ENCODE data around the gene TBC1D32. TPM values are rescaled to one million over a fixed set of nuclear protein-coding genes. Genes with fewer than 3 reads are reported as not detected.
"Not testable (repeated sequence)": the region's sequence is repeated elsewhere in the genome, so short reads cannot be mapped to it uniquely, and the experiment has no call there.

The TBC1D32 gene
- total RNA-seq, 5 donors from 2014 or later (not counting 1 experiment from before 2014, with no cell fraction given) = 8.2 to 20.2 (median 10.7) TPM

GRCh38 chr6:121339639-121340226 is 5.5 kb upstream of the TBC1D32 start:
- no peaks in the 10 kb centered on the region for H3K9me3 ChIP-seq
- Mint-ChIP-seq H3K27ac (no peak overlapping the region), H3K36me3 (no peaks in the 10 kb centered on the region), H3K4me3 (no peak overlapping the region), H3K4me1 (peaks cover 5 to 10% (median 9%) of the 10 kb centered on the region in 3 donors), H3K27me3 (peaks cover 15 to 22% of the 10 kb centered on the region in 2 donors), H3K9me3 (no peaks in the 10 kb centered on the region)
- H3K4me3 ChIP-seq (ENCODE audit: control insufficient read depth in 1 of 2, extremely low read depth in 1 of 2, low read length in 1 of 2) = no peak overlapping the region
- CTCF ChIA-PET = no interaction called here
- DNase-seq (no peak), ATAC-seq (replicated peaks in 1 of 4) (no peak)
- H3K27ac ChIP-seq (ENCODE audit: low read length) = no peak overlapping the region
- no peaks in the 10 kb centered on the region for H3K36me3 ChIP-seq (ENCODE audit: control insufficient read depth in 2 of 2, extremely low read depth in 1 of 2, insufficient read depth in 1 of 2, low read length in 1 of 2)
- 90% methylated on average over 9 of the region's 12 CpGs for WGBS (ENCODE audit: insufficient coverage)
- H3K4me1 ChIP-seq (ENCODE audit: control insufficient read depth in 1 of 2, extremely low read depth in 1 of 2, insufficient read depth in 2 of 2, low read length in 2 of 2) = peaks cover 5% of the 10 kb centered on the region in 2 experiments
- POLR2A ChIA-PET = no interaction called here
- peaks cover 2 to 5% of the 10 kb centered on the region in 2 experiments for H3K27me3 ChIP-seq (replicated peaks in 1 of 2; ENCODE audit: control insufficient read depth in 2 of 2, extremely low read depth in 1 of 2, insufficient read depth in 2 of 2, low read length in 1 of 2)

GRCh38 chr6:121338956-121339355 is 4.7 kb upstream of the TBC1D32 start:
- peaks cover 2 to 5% of the 10 kb centered on the region in 2 experiments for H3K27me3 ChIP-seq (replicated peaks in 1 of 2; ENCODE audit: control insufficient read depth in 2 of 2, extremely low read depth in 1 of 2, insufficient read depth in 2 of 2, low read length in 1 of 2)
- no peak overlapping the region for H3K4me3 Mint-ChIP-seq
- H3K9me3 ChIP-seq = no peaks in the 10 kb centered on the region
- no CpG with 5 or more reads among the region's 2 CpGs for WGBS (ENCODE audit: insufficient coverage)
- ChIA-PET CTCF (no interaction called here), POLR2A (no interaction called here)
- no peaks in the 10 kb centered on the region for H3K9me3 Mint-ChIP-seq
- ATAC-seq (replicated peaks in 1 of 4) (no peak), DNase-seq (no peak)
- H3K4me1 ChIP-seq (ENCODE audit: control insufficient read depth in 1 of 2, extremely low read depth in 1 of 2, insufficient read depth in 2 of 2, low read length in 2 of 2) = peaks cover 5 to 8% of the 10 kb centered on the region in 2 experiments
- H3K4me3 ChIP-seq (ENCODE audit: control insufficient read depth in 1 of 2, extremely low read depth in 1 of 2, low read length in 1 of 2) = no peak overlapping the region
- H3K27me3 Mint-ChIP-seq = peaks cover 14 to 22% of the 10 kb centered on the region in 2 donors
- H3K36me3 Mint-ChIP-seq = no peaks in the 10 kb centered on the region
- no peak overlapping the region for H3K27ac Mint-ChIP-seq
- H3K36me3 ChIP-seq (ENCODE audit: control insufficient read depth in 2 of 2, extremely low read depth in 1 of 2, insufficient read depth in 1 of 2, low read length in 1 of 2) = no peaks in the 10 kb centered on the region
- peaks cover 9 to 16% (median 15%) of the 10 kb centered on the region in 3 donors for H3K4me1 Mint-ChIP-seq
- no peak overlapping the region for H3K27ac ChIP-seq (ENCODE audit: low read length)

- H3K9me3 Mint-ChIP-seq = no peaks in the 10 kb centered on the region
- H3K4me3 Mint-ChIP-seq = no peak overlapping the region
- DNase-seq = no peak
- no peaks in the 10 kb centered on the region for H3K36me3 ChIP-seq (ENCODE audit: control insufficient read depth in 2 of 2, extremely low read depth in 1 of 2, insufficient read depth in 1 of 2, low read length in 1 of 2)
- no peaks in the 10 kb centered on the region for H3K36me3 Mint-ChIP-seq
- H3K4me1 ChIP-seq (ENCODE audit: control insufficient read depth in 1 of 2, extremely low read depth in 1 of 2, insufficient read depth in 2 of 2, low read length in 2 of 2) = peaks cover 5 to 14% of the 10 kb centered on the region in 2 experiments
- H3K4me1 Mint-ChIP-seq = peaks cover 10 to 19% (median 17%) of the 10 kb centered on the region in 3 donors
- H3K9me3 ChIP-seq = no peaks in the 10 kb centered on the region
- no peak for ATAC-seq (replicated peaks in 1 of 4)
- peaks cover 14 to 22% of the 10 kb centered on the region in 2 donors for H3K27me3 Mint-ChIP-seq
- no peak overlapping the region for H3K4me3 ChIP-seq (ENCODE audit: control insufficient read depth in 1 of 2, extremely low read depth in 1 of 2, low read length in 1 of 2)
- no peak overlapping the region for H3K27ac ChIP-seq (ENCODE audit: low read length)
- WGBS (ENCODE audit: insufficient coverage) = no CpG with 5 or more reads among the region's 1 CpG
- POLR2A ChIA-PET = no interaction called here
- H3K27ac Mint-ChIP-seq = no peak overlapping the region
- H3K27me3 ChIP-seq (replicated peaks in 1 of 2; ENCODE audit: control insufficient read depth in 2 of 2, extremely low read depth in 1 of 2, insufficient read depth in 2 of 2, low read length in 1 of 2) = peaks cover 2 to 5% of the 10 kb centered on the region in 2 experiments
- CTCF ChIA-PET = no interaction called here
These were observed 4.1 kb upstream of the TBC1D32 start for GRCh38 chr6:121338366-121338765.

GRCh38 chr6:121335087-121336008 is 1.1 kb upstream of the TBC1D32 start:
- DNase-seq = peak in 1 of 35 experiments; percentile 3
- CTCF ChIA-PET = no interaction called here
- no peak for ATAC-seq (replicated peaks in 1 of 4)
- H3K4me3 ChIP-seq (ENCODE audit: control insufficient read depth in 1 of 2, extremely low read depth in 1 of 2, low read length in 1 of 2) = peak overlapping the region; percentile 88 to 95
- peak overlapping the region; percentile 99 for H3K27ac ChIP-seq (ENCODE audit: low read length)
- H3K36me3 Mint-ChIP-seq = no peaks in the 10 kb centered on the region
- no peaks in the 10 kb centered on the region for H3K36me3 ChIP-seq (ENCODE audit: control insufficient read depth in 2 of 2, extremely low read depth in 1 of 2, insufficient read depth in 1 of 2, low read length in 1 of 2)
- peaks cover 0 to 5% of the 10 kb centered on the region in 2 experiments for H3K27me3 ChIP-seq (replicated peaks in 1 of 2; ENCODE audit: control insufficient read depth in 2 of 2, extremely low read depth in 1 of 2, insufficient read depth in 2 of 2, low read length in 1 of 2)
- H3K27me3 Mint-ChIP-seq = peaks cover 5 to 7% of the 10 kb centered on the region in 2 donors
- POLR2A ChIA-PET = interaction anchor here in 1 of 2 donors (0.7 kb wide), 1 partner anchor 11 kb away, joined by 3 read pairs; no protein-coding TSS in a partner anchor
- no peaks in the 10 kb centered on the region for H3K9me3 ChIP-seq
- peak overlapping the region; percentile 90 to 97 (median 91) for H3K4me3 Mint-ChIP-seq
- peaks cover 5 to 17% of the 10 kb centered on the region in 2 experiments for H3K4me1 ChIP-seq (ENCODE audit: control insufficient read depth in 1 of 2, extremely low read depth in 1 of 2, insufficient read depth in 2 of 2, low read length in 2 of 2)
- peak overlapping the region; percentile 99 for H3K27ac Mint-ChIP-seq
- H3K4me1 Mint-ChIP-seq = peaks cover 34 to 40% (median 40%) of the 10 kb centered on the region in 3 donors
- no peaks in the 10 kb centered on the region for H3K9me3 Mint-ChIP-seq
- 73% methylated on average over 7 of the region's 13 CpGs for WGBS (ENCODE audit: insufficient coverage)

- H3K9me3 ChIP-seq; CTCF ChIA-PET; H3K36me3 ChIP-seq (ENCODE audit: control insufficient read depth in 2 of 2, extremely low read depth in 1 of 2, insufficient read depth in 1 of 2, low read length in 1 of 2); ATAC-seq (replicated peaks in 1 of 4); H3K36me3 Mint-ChIP-seq; H3K27me3 ChIP-seq (replicated peaks in 1 of 2; ENCODE audit: control insufficient read depth in 2 of 2, extremely low read depth in 1 of 2, insufficient read depth in 2 of 2, low read length in 1 of 2); H3K27me3 Mint-ChIP-seq; H3K9me3 Mint-ChIP-seq; POLR2A ChIA-PET: not testable (repeated sequence)
- Histone ChIP-seq H3K27ac (ENCODE audit: low read length) (peak overlapping the region; percentile 99), H3K4me3 (ENCODE audit: control insufficient read depth in 1 of 2, extremely low read depth in 1 of 2, low read length in 1 of 2) (peak overlapping the region; percentile 88 to 95), H3K4me1 (ENCODE audit: control insufficient read depth in 1 of 2, extremely low read depth in 1 of 2, insufficient read depth in 2 of 2, low read length in 2 of 2) (peaks cover 5 to 17% of the 10 kb centered on the region in 2 experiments)
- Mint-ChIP-seq H3K4me1 (peaks cover 35 to 40% (median 40%) of the 10 kb centered on the region in 3 donors), H3K4me3 (peak overlapping the region; percentile 90 to 97 (median 91)), H3K27ac (peak overlapping the region; percentile 36 to 99)
- DNase-seq = peak in 3 of 35 experiments; percentile 3 to 4 (median 4)
- 100% methylated on average over 2 of the region's 28 CpGs for WGBS (ENCODE audit: insufficient coverage)
These were observed 586 bp downstream of the TBC1D32 start for GRCh38 chr6:121333694-121334093.

- Mint-ChIP-seq H3K4me3 (peak overlapping the region; percentile 90 to 97 (median 91)), H3K4me1 (peaks cover 35 to 40% (median 40%) of the 10 kb centered on the region in 3 donors), H3K27me3 (no peaks in the 10 kb centered on the region), H3K36me3 (no peaks in the 10 kb centered on the region), H3K9me3 (no peaks in the 10 kb centered on the region), H3K27ac (peak overlapping the region; percentile 36 to 60)
- Histone ChIP-seq H3K9me3 (no peaks in the 10 kb centered on the region), H3K36me3 (ENCODE audit: control insufficient read depth in 2 of 2, extremely low read depth in 1 of 2, insufficient read depth in 1 of 2, low read length in 1 of 2) (no peaks in the 10 kb centered on the region), H3K27ac (ENCODE audit: low read length) (no peak overlapping the region), H3K27me3 (replicated peaks in 1 of 2; ENCODE audit: control insufficient read depth in 2 of 2, extremely low read depth in 1 of 2, insufficient read depth in 2 of 2, low read length in 1 of 2) (no peaks in the 10 kb centered on the region), H3K4me1 (ENCODE audit: control insufficient read depth in 1 of 2, extremely low read depth in 1 of 2, insufficient read depth in 2 of 2, low read length in 2 of 2) (peaks cover 5 to 17% of the 10 kb centered on the region in 2 experiments), H3K4me3 (ENCODE audit: control insufficient read depth in 1 of 2, extremely low read depth in 1 of 2, low read length in 1 of 2) (no peak overlapping the region)
- no peak for DNase-seq
- ATAC-seq (replicated peaks in 1 of 4) = no peak
- ChIA-PET CTCF (no interaction called here), POLR2A (no interaction called here)
- WGBS (ENCODE audit: insufficient coverage) = 100% methylated on average over 4 of the region's 4 CpGs
These were observed 1.1 kb downstream of the TBC1D32 start for GRCh38 chr6:121333196-121333595.

Measured in T-cell (primary cell).